Ishikawa (cell line): ENCODE data around the gene SMAD6.

Source experiments
- CEBPB ChIP-seq: IDR thresholded peaks from 2 replicates; pipeline ENCODE4 v1.6.1; 2012
- CREB1 ChIP-seq: IDR thresholded peaks from 2 replicates; pipeline ENCODE4 v1.6.1; 2012; ENCODE audit warnings: low read depth
- EP300 ChIP-seq: IDR thresholded peaks from 2 replicates; pipeline ENCODE4 v1.6.1; 2012; ENCODE audit warnings: borderline replicate concordance
- NFIC ChIP-seq: IDR thresholded peaks from 2 replicates; pipeline ENCODE4 v1.6.1; 2012
- RAD21 ChIP-seq: IDR thresholded peaks from 2 replicates; pipeline ENCODE4 v1.6.1; 2012; ENCODE audit warnings: low read depth
- TAF1 ChIP-seq: IDR thresholded peaks from 2 replicates; pipeline ENCODE4 v1.6.1; 2012; ENCODE audit warnings: low read depth, mild to moderate bottlenecking
- YY1 ChIP-seq: IDR thresholded peaks from 2 replicates; pipeline ENCODE4 v1.6.1; 2012; ENCODE audit warnings: low read depth
- TF ChIP-seq, protein P1 (sequence below): IDR thresholded peaks from 2 replicates; pipeline ENCODE4 v1.6.1; 2012; ENCODE audit warnings: low read depth, mild to moderate bottlenecking
- TF ChIP-seq, protein P2 (sequence below): IDR thresholded peaks from 2 replicates; pipeline ENCODE4 v1.6.1; 2012

DNA sequence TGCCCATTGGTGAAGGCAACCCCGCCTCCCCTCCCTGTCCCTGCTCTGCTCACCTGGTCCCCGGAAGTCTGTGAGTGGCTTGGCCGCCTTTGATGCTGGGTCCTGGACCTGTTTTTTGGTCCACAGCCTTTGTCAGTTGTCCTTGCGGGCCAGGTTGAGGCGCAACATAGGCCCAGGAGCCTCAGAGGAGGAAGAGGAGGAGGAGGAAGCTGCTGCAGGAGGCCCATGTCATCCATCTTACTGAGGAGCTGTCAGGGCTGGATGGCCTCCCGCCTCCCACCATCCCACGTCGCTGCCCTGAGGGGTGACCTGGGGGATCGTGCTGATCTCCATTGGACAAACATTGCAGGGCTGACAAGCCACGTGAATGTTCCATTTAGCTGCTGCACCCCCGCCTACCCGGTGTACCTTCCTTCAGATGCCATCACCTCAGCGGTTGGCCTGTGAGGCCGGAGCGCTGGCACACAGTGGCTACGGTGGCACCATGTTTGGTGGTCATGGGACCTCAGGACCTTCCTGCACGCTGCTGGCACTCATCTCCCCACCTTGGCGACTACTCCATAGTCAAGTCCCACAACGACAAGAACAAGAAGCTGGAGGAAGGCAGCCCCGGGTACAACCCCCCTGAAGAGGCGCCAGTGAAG lies 106.3 kb downstream of the SMAD6 start:
- TF ChIP-seq CREB1 (no peak), EP300 (no peak), TAF1 (no peak), NFIC (no peak), RAD21 (no peak), CEBPB (no peak), YY1 (no peak)
- TF ChIP-seq, protein P1, sequence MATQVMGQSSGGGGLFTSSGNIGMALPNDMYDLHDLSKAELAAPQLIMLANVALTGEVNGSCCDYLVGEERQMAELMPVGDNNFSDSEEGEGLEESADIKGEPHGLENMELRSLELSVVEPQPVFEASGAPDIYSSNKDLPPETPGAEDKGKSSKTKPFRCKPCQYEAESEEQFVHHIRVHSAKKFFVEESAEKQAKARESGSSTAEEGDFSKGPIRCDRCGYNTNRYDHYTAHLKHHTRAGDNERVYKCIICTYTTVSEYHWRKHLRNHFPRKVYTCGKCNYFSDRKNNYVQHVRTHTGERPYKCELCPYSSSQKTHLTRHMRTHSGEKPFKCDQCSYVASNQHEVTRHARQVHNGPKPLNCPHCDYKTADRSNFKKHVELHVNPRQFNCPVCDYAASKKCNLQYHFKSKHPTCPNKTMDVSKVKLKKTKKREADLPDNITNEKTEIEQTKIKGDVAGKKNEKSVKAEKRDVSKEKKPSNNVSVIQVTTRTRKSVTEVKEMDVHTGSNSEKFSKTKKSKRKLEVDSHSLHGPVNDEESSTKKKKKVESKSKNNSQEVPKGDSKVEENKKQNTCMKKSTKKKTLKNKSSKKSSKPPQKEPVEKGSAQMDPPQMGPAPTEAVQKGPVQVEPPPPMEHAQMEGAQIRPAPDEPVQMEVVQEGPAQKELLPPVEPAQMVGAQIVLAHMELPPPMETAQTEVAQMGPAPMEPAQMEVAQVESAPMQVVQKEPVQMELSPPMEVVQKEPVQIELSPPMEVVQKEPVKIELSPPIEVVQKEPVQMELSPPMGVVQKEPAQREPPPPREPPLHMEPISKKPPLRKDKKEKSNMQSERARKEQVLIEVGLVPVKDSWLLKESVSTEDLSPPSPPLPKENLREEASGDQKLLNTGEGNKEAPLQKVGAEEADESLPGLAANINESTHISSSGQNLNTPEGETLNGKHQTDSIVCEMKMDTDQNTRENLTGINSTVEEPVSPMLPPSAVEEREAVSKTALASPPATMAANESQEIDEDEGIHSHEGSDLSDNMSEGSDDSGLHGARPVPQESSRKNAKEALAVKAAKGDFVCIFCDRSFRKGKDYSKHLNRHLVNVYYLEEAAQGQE = no peak
- TF ChIP-seq, protein P2, sequence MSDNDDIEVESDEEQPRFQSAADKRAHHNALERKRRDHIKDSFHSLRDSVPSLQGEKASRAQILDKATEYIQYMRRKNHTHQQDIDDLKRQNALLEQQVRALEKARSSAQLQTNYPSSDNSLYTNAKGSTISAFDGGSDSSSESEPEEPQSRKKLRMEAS = no peak
